GM12878 (cell line): ENCODE measurements around the gene TUBGCP3. TPM values are rescaled to one million over a fixed set of nuclear protein-coding genes. Genes with fewer than 3 reads are reported as not detected.

Experiments
- ATAC-seq: fragments of 200-7000 bp; cut with Tn5 transposase; 3 replicates; pipeline ENCODE4 v1.9.1; 2020; ENCODE audit warnings: mild to moderate bottlenecking, moderate library complexity
- BruUV-seq: library from RNA; stranded (reverse); fragments of 400-500 nt; replicated peaks from 2 replicates; lab custom pipeline; 2021; lab: Mats Ljungman, UMichigan
- CTCF ChIA-PET: fragments of 300-600 bp; sonication (Branson Sonifier 250); formaldehyde crosslinking; extraction: SDS; loops from one replicate; lab custom pipeline; 2021; ENCODE audit warnings: inconsistent platforms; lab: Yijun Ruan, JAX
- POLR2A ChIA-PET: fragments of 350-600 bp; formaldehyde crosslinking; extraction: SDS; loops from one replicate; lab custom pipeline; 2021; ENCODE audit warnings: inconsistent platforms; lab: Charles Lee
- RAD21 ChIA-PET: fragments of 300-600 bp; sonication (Branson Sonifier 250); formaldehyde crosslinking; loops from one replicate; lab custom pipeline; 2023; ENCODE audit warnings: antibody characterized with exemption; ENCODE audit not compliant: unreplicated experiment; lab: Charles Lee
- SMC1A ChIA-PET: fragments of 300-600 bp; sonication (Branson Sonifier 250); formaldehyde crosslinking; loops from one replicate; lab custom pipeline; 2023; ENCODE audit not compliant: unreplicated experiment, uncharacterized antibody; lab: Charles Lee
- DNase-seq: peaks from one replicate; pipeline ENCODE4 v3.0.0-alpha.2; 2011; ENCODE audit warnings: low read depth, low spot score
- FAIRE-seq: peaks from 3 replicates; lab custom pipeline; 2011; peaks lifted over from hg19 to GRCh38; lab: Jason Lieb, UNC
- H2AFZ ChIP-seq: 2 replicates; pipeline ENCODE4 v1.6.0; 2011; ENCODE audit warnings: low read depth, low read length, control low read depth; ENCODE audit not compliant: control insufficient read depth
- H3K27ac ChIP-seq: 2 replicates; pipeline ENCODE4 v1.5.1; 2011; ENCODE audit warnings: control low read depth; ENCODE audit not compliant: control insufficient read depth, insufficient read depth
- H3K27me3 ChIP-seq, 2 experiments: replicated peaks in 1 of 2; 2 replicates each; pipeline versions ENCODE4 v1.6.0 to v1.6.1; 2011; ENCODE audit warnings: low read length in 1 of 2; ENCODE audit not compliant: control insufficient read depth in 2 of 2, insufficient read depth in 2 of 2
- H3K36me3 ChIP-seq, 2 experiments: 2 replicates each; pipeline ENCODE4 v1.5.1; 2011; ENCODE audit warnings: low read length in 1 of 2; ENCODE audit not compliant: control insufficient read depth in 2 of 2, insufficient read depth in 2 of 2
- H3K4me1 ChIP-seq: 2 replicates; pipeline ENCODE4 v1.6.1; 2011; ENCODE audit warnings: mild to moderate bottlenecking, low read length, moderate library complexity, mixed read lengths; ENCODE audit not compliant: control insufficient read depth, insufficient read depth
- H3K4me2 ChIP-seq: 2 replicates; pipeline ENCODE4 v1.6.0; 2011; ENCODE audit warnings: control low read depth; ENCODE audit not compliant: control insufficient read depth, insufficient read depth
- H3K4me3 ChIP-seq: fragments of 200-600 bp; sonication (generic); 2 replicates; pipeline ENCODE4 v1.5.1; 2016
- H3K79me2 ChIP-seq: 2 replicates; pipeline ENCODE4 v1.6.0; 2011; ENCODE audit warnings: low read length; ENCODE audit not compliant: control insufficient read depth, insufficient read depth
- H3K9ac ChIP-seq: 2 replicates; pipeline ENCODE4 v1.8.0; 2011; ENCODE audit warnings: low read length, control low read depth, mixed read lengths; ENCODE audit not compliant: control insufficient read depth, insufficient read depth
- H3K9me3 ChIP-seq: replicated peaks from 3 replicates; pipeline ENCODE4 v1.5.1; 2011; ENCODE audit warnings: mild to moderate bottlenecking, low read length; ENCODE audit not compliant: control insufficient read depth, insufficient read depth
- H4K20me1 ChIP-seq: 2 replicates; pipeline ENCODE4 v1.6.0; 2011; ENCODE audit not compliant: control insufficient read depth, insufficient read depth
- EED ChIP-seq: sonication (generic); IDR thresholded peaks from 2 replicates; pipeline ENCODE4 v1.6.1; 2016; ENCODE audit warnings: antibody characterized with exemption, low read depth
- HDAC6 ChIP-seq: fragments of 200-600 bp; sonication (generic); IDR thresholded peaks from one replicate; pipeline ENCODE4 v1.8.0; 2017; ENCODE audit warnings: antibody characterized with exemption; ENCODE audit not compliant: unreplicated experiment
- JUND ChIP-seq: IDR thresholded peaks from 2 replicates; pipeline ENCODE4 v1.6.1; 2012; ENCODE audit warnings: low read depth, mild to moderate bottlenecking, low read length, improper control_type of control experiment, moderate library complexity
- PAX8 ChIP-seq: fragments of 450-650 bp; IDR thresholded peaks from 2 replicates; pipeline ENCODE4 v1.6.1; 2017; ENCODE audit warnings: mild to moderate bottlenecking, moderate library complexity
- ZNF384 ChIP-seq: IDR thresholded peaks from 2 replicates; pipeline ENCODE4 v1.6.1; 2012; ENCODE audit warnings: low read depth, mild to moderate bottlenecking, low read length, improper control_type of control experiment, borderline replicate concordance
- ZZZ3 ChIP-seq: IDR thresholded peaks from 2 replicates; pipeline ENCODE4 v1.6.1; 2011; ENCODE audit warnings: low read depth; ENCODE audit not compliant: control insufficient read depth, insufficient read length
- WGBS: methylation state at CpG from one replicate; pipeline ENCODE4 v1.1.6; 2016; ENCODE audit warnings: low lambda C conversion rate; ENCODE audit not compliant: insufficient replicate concordance, insufficient coverage; ENCODE audit errors: missing lambda C conversion rate; 5-methylcytosine and 5-hydroxymethylcytosine counted together
- in situ Hi-C: fragments of 300-500 bp; cut with MboI; formaldehyde crosslinking; loops from 9 replicates; pipeline ENCODE4 v1.14.3; 2018; ENCODE audit warnings: mixed read lengths
- intact Hi-C: fragments of 100-400 bp; cut with micrococcal nuclease; formaldehyde crosslinking; loops from one replicate; pipeline ENCODE4 v1.14.2; 2022; ENCODE audit not compliant: unreplicated experiment
- polyA plus RNA-seq, 11 experiments: library from polyadenylated mRNA; depleted of rRNA in 4 of 11; unstranded in 6 of 11; stranded (reverse) in 5 of 11; fragments of >200 nt; fragmentation: Nextera tagmentation in 4 of 11; fragmentation: Illumina TruSeq in 1 of 11; extraction: Ambion mirVana in 4 of 11; extraction: Trizol in 1 of 11; gene quantifications; 1 replicate in 1 of 11; 2 replicates in 10 of 11; pipeline versions ENCODE4 v1.2.1 to v1.2.3, GENCODE V29; 2011 to 2016; ENCODE audit warnings: inconsistent platforms in 2 of 11, missing spikeins in 2 of 11, low read depth in 1 of 11
- total RNA-seq, 4 experiments: library from RNA; depleted of rRNA in 3 of 4; stranded (reverse); fragments of >200 nt in 3 of 4; fragmentation: Illumina TruSeq in 1 of 4; extraction: Trizol in 1 of 4; gene quantifications; 2 replicates each; pipeline versions ENCODE4 v1.2.1 to v1.2.3, GENCODE V29; 2013 to 2021
- TF ChIP-seq, protein P1 (sequence below): IDR thresholded peaks from 2 replicates; pipeline ENCODE4 v1.6.1; 2012; ENCODE audit warnings: low read depth, low read length, improper control_type of control experiment
- TF ChIP-seq, protein P2 (sequence below): IDR thresholded peaks from 2 replicates; pipeline ENCODE4 v1.6.1; 2011; ENCODE audit warnings: low read depth, low read length, improper control_type of control experiment, borderline replicate concordance

TUBGCP3 gene
- total and polyA plus RNA-seq, 10 of the 15 experiments (the other 5 are each of a cell fraction or from before 2014, with no cell fraction given): 4.0 to 34.0 (median 22.6) TPM

DNA sequence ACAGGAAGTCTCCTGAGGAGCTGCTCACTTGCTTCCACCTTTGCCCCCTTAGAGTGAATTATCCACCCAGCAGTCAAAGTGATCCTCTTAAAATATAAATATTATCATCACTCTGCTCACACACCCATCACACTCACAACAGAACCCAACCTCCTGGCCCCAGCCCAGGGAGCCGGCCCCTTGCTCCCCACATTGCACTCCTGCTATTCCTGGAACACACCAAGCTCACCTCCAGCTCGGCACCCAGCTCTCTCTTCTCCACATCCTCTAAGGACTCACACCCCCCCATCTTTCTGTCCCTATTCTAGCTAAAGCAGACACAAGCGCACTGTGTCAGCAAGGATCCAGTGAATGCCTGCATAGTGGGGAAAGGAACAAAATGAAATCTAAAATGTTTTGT lies 7.0 kb downstream of the TUBGCP3 start:
- RAD21 ChIA-PET: no interaction called here
- no TSS peak for BruUV-seq
- Histone ChIP-seq H4K20me1 (no peaks in the 10 kb centered on the region), H3K79me2 (peaks cover 88% of the 10 kb centered on the region), H3K4me3 (no peak overlapping the region), H3K27me3 (no peaks in the 10 kb centered on the region), H3K9ac (no peak overlapping the region), H3K4me2 (no peak overlapping the region; the same call in 1 of the 2 replicates), H3K4me1 (peaks cover 14% of the 10 kb centered on the region), H3K36me3 (no peaks in the 10 kb centered on the region; a peak in 1 of 4 replicates), H3K27ac (no peak overlapping the region), H2AFZ (no peak overlapping the region), H3K9me3 (no peaks in the 10 kb centered on the region; the same call in 2 of the 3 replicates)
- SMC1A ChIA-PET: interaction anchor here (0.6 to 1.8 kb wide), 2 partner anchors 14 to 337 kb away, joined by 3 to 4 read pairs; no protein-coding TSS in a partner anchor
- DNase-seq (no peak), FAIRE-seq (no peak), ATAC-seq (no peak)
- TF ChIP-seq PAX8 (no peak), HDAC6 (no peak), EED (no peak), ZZZ3 (no peak), ZNF384 (no peak), JUND (no peak)
- TF ChIP-seq, protein P1, sequence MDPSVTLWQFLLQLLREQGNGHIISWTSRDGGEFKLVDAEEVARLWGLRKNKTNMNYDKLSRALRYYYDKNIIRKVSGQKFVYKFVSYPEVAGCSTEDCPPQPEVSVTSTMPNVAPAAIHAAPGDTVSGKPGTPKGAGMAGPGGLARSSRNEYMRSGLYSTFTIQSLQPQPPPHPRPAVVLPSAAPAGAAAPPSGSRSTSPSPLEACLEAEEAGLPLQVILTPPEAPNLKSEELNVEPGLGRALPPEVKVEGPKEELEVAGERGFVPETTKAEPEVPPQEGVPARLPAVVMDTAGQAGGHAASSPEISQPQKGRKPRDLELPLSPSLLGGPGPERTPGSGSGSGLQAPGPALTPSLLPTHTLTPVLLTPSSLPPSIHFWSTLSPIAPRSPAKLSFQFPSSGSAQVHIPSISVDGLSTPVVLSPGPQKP: no peak
- TF ChIP-seq, protein P2, sequence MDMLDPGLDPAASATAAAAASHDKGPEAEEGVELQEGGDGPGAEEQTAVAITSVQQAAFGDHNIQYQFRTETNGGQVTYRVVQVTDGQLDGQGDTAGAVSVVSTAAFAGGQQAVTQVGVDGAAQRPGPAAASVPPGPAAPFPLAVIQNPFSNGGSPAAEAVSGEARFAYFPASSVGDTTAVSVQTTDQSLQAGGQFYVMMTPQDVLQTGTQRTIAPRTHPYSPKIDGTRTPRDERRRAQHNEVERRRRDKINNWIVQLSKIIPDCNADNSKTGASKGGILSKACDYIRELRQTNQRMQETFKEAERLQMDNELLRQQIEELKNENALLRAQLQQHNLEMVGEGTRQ: no peak
- in situ Hi-C loops: no loop called here
- POLR2A ChIA-PET: no interaction called here
- intact Hi-C loops: no loop called here
- CTCF ChIA-PET: interaction anchor here (1.4 kb wide), 1 partner anchor 27 kb away, joined by 3 read pairs; no protein-coding TSS in a partner anchor
- WGBS: 62% methylated on average over 3 of the region's 3 CpGs
